Transverse colon (tissue), 4 donors: ENCODE data around the gene PACC1. TPM values are rescaled to one million over a fixed set of nuclear protein-coding genes. Genes with fewer than 3 reads are reported as not detected.
"Not testable (repeated sequence)": the region's sequence is repeated elsewhere in the genome, so short reads cannot be mapped to it uniquely, and the experiment has no call there.

ENCODE experiments used
- DNase-seq: peaks from one replicate; pipeline ENCODE4 v3.0.0-alpha.2; 2019
- H3K27ac ChIP-seq, 4 donors: fragments of 200-600 bp; sonication (generic); 2 replicates each; pipeline ENCODE4 v1.5.1; 2016 to 2018; ENCODE audit warnings: inconsistent platforms in 4 of 4
- H3K27me3 ChIP-seq: fragments of 200-600 bp; sonication (generic); 2 replicates; pipeline ENCODE4 v1.5.1; 2017; ENCODE audit warnings: inconsistent platforms
- H3K36me3 ChIP-seq, 4 donors: fragments of 200-600 bp; sonication (generic); 2 replicates each; pipeline ENCODE4 v1.5.1; 2017 to 2019; ENCODE audit warnings: inconsistent platforms in 4 of 4
- H3K4me1 ChIP-seq, 4 donors: fragments of 200-600 bp; sonication (generic); 2 replicates each; pipeline ENCODE4 v1.5.1; 2017 to 2020; ENCODE audit warnings: inconsistent platforms in 4 of 4
- H3K4me3 ChIP-seq, 4 donors: fragments of 200-600 bp; sonication (generic); 1 replicate in 1 of 4; 2 replicates in 3 of 4; pipeline versions ENCODE4 v1.5.1 to v1.6.1; 2017 to 2019; ENCODE audit warnings: inconsistent platforms in 4 of 4
- H3K9me3 ChIP-seq, 2 donors: fragments of 200-600 bp; sonication (generic); 2 replicates each; pipeline ENCODE4 v1.5.1; 2017 to 2019; ENCODE audit warnings: inconsistent platforms in 2 of 2
- EP300 ChIP-seq: sonication (generic); formaldehyde crosslinking; IDR thresholded peaks from one replicate; pipeline ENCODE4 v1.6.1; 2017; ENCODE audit warnings: antibody characterized with exemption, low read depth
- POLR2A ChIP-seq: fragments of 450-650 bp; IDR thresholded peaks from one replicate; pipeline ENCODE4 v1.6.1; 2016; ENCODE audit warnings: antibody characterized with exemption, mild to moderate bottlenecking, moderate library complexity
- POLR2AphosphoS5 ChIP-seq, 3 donors: sonication (generic); formaldehyde crosslinking; IDR thresholded peaks; one replicate each; pipeline ENCODE4 v1.6.1; 2016; ENCODE audit warnings: antibody characterized with exemption in 3 of 3
- WGBS, 2 donors: methylation state at CpG; one replicate each; pipeline ENCODE4 v1.1.5; 2018; ENCODE audit warnings: low coverage in 1 of 2; 5-methylcytosine and 5-hydroxymethylcytosine counted together
- in situ Hi-C, 4 donors: fragments of 200-750 bp; cut with MboI; loops; one replicate each; pipeline versions ENCODE4 v1.15.0 to v1.15.1; 2017; ENCODE audit warnings: low sequenced_read_pairs in 3 of 4, low pct_ligation_motif_present in 1 of 4, low pct_unique_long_range_greater_than_20kb in 1 of 4
- intact Hi-C: fragments of 100-400 bp; cut with DNase I; formaldehyde crosslinking; loops from one replicate; pipeline ENCODE4 v1.15.1; 2023; ENCODE audit warnings: low total_unique reads
- total RNA-seq, 4 donors: library from RNA; depleted of rRNA; stranded (reverse); fragments of >200 nt; gene quantifications; one replicate each; pipeline ENCODE4 v1.1.0, GENCODE V29; 2016
- TF ChIP-seq, protein P1 (sequence below), 5 experiments: fragments of 200-600 bp in 3 of 5; fragments of 450-650 bp in 2 of 5; sonication (generic) in 3 of 5; IDR thresholded peaks; 1 replicate in 2 of 5; 2 replicates in 3 of 5; pipeline ENCODE4 v1.5.1; 2016 to 2017; ENCODE audit warnings: antibody characterized with exemption in 5 of 5, inconsistent platforms in 3 of 5, mild to moderate bottlenecking in 2 of 5, moderate library complexity in 1 of 5

Gene PACC1
- total RNA-seq, 4 donors from 2014 or later: 2.6 to 4.6 (median 2.7) TPM; not detected in 1

DNA sequence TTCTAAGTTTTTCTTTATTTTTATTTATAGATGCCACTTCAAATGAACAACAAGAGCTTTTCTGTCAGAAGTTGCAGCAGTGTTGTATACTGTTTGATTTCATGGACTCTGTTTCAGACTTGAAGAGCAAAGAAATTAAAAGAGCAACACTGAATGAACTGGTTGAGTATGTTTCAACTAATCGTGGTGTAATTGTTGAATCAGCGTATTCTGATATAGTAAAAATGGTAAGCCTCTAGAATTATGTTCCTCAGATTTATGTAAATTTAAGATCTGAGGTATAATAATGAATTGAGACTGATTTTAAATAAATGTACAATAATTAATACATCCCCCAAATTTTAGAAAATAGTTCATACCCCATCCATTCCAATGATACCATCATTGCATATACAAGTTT is 85.6 kb downstream of the PACC1 start:
- WGBS, 2 donors: 92 to 95% methylated on average over 2 of the region's 2 CpGs
- Histone ChIP-seq H3K4me1 (no peaks in the 10 kb centered on the region), H3K27ac (no peak overlapping the region), H3K4me3 (no peak overlapping the region), H3K9me3 (no peaks in the 10 kb centered on the region), H3K36me3 (peaks cover 0 to 28% (median 2%) of the 10 kb centered on the region in 4 donors), H3K27me3 (no peaks in the 10 kb centered on the region)
- DNase-seq: no peak
- intact Hi-C loops: no loop called here
- TF ChIP-seq EP300: no peak
- TF ChIP-seq POLR2AphosphoS5 (IDR thresholded peaks at IDR 0.05): no peak
- TF ChIP-seq, protein P1, sequence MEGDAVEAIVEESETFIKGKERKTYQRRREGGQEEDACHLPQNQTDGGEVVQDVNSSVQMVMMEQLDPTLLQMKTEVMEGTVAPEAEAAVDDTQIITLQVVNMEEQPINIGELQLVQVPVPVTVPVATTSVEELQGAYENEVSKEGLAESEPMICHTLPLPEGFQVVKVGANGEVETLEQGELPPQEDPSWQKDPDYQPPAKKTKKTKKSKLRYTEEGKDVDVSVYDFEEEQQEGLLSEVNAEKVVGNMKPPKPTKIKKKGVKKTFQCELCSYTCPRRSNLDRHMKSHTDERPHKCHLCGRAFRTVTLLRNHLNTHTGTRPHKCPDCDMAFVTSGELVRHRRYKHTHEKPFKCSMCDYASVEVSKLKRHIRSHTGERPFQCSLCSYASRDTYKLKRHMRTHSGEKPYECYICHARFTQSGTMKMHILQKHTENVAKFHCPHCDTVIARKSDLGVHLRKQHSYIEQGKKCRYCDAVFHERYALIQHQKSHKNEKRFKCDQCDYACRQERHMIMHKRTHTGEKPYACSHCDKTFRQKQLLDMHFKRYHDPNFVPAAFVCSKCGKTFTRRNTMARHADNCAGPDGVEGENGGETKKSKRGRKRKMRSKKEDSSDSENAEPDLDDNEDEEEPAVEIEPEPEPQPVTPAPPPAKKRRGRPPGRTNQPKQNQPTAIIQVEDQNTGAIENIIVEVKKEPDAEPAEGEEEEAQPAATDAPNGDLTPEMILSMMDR (IDR thresholded peaks at IDR 0.05): no peak
- no peak for TF ChIP-seq POLR2A
- in situ Hi-C loops: no loop called here

DNA sequence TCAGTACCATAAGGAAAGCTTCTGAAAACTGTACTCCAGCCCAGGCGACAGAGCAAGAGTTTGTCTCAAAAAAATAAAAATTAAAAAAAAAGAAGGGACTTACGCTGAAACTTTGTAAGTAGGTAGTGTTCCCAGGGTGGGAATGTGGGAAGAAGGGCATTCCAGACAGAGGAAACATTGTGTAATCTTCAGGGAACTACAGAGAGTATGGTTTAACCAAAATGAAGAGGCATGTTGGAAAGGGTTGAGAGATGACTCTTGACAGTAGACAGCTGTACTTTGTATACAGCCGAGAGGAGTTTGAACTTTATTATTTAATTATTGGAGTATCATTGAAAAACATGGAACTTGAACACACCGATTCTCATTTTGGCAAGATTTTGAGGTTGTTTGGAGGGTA is 86.4 kb downstream of the PACC1 start:
- 77 to 81% methylated on average over 4 of the region's 4 CpGs for WGBS, 2 donors
- Histone ChIP-seq H3K27ac (no peak overlapping the region), H3K9me3 (no peaks in the 10 kb centered on the region), H3K36me3 (peaks cover 0 to 20% (median 0%) of the 10 kb centered on the region in 4 donors), H3K4me1 (no peaks in the 10 kb centered on the region), H3K27me3 (no peaks in the 10 kb centered on the region), H3K4me3 (no peak overlapping the region)
- DNase-seq: no peak
- in situ Hi-C loops (no loop called here), intact Hi-C loops (no loop called here)
- TF ChIP-seq, protein P1 (IDR thresholded peaks at IDR 0.05): no peak
- TF ChIP-seq EP300 (no peak), POLR2AphosphoS5 (IDR thresholded peaks at IDR 0.05) (no peak), POLR2A (no peak)

DNA sequence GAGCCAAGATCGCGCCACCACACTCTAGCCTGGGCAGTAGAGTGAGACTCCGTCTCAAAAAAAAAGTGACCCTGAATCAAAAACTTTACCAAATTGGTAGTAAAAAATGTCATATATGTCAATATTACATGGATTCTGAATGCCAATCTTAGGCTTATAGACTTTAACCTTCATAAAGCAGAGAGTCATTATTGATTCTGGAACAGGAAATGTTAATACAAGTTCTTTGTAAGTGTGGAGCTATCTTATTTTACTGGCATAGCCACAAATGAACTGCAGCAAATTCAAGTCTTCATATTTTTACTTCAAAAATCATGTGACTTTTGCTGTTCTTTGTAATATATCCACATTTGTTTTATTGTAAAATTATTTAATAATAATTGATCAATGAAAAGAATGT is 88.1 kb downstream of the PACC1 start:
- TF ChIP-seq, protein P1 (IDR thresholded peaks at IDR 0.05): no peak
- no peak for TF ChIP-seq POLR2A
- no peak for TF ChIP-seq POLR2AphosphoS5 (IDR thresholded peaks at IDR 0.05)
- TF ChIP-seq EP300: no peak
- Histone ChIP-seq H3K27ac (no peak overlapping the region), H3K27me3 (no peaks in the 10 kb centered on the region), H3K36me3 (peaks cover 0 to 8% (median 0%) of the 10 kb centered on the region in 4 donors), H3K4me3 (no peak overlapping the region), H3K9me3 (no peaks in the 10 kb centered on the region), H3K4me1 (no peaks in the 10 kb centered on the region)
- intact Hi-C loops: no loop called here
- WGBS, 2 donors: 98 to 100% methylated on average over 1 to 3 of the region's 3 CpGs
- in situ Hi-C loops: no loop called here
- DNase-seq: no peak

DNA sequence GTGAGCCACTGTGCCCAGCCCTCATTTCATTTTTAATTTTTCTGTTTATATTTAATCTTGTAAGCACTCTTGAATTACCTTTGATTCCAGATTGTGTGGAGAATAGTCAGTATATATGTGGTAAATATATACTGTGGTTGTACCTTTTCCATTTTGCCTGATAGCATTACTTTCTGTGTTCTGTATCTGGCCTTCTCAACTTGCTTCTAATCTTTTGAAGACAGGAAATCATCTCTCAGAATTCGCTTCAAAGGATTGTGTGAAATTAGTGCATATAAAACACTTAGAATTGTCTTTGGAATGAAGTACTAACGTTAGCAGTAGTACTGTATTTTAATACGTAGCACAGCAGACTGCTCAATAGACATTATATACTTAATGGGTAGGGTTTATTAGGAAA is 91.6 kb downstream of the PACC1 start:
- Histone ChIP-seq H3K27me3 (no peaks in the 10 kb centered on the region), H3K9me3 (no peaks in the 10 kb centered on the region), H3K4me3 (no peak overlapping the region), H3K27ac (no peak overlapping the region), H3K4me1 (peaks cover 0 to 4% (median 2%) of the 10 kb centered on the region in 4 donors), H3K36me3 (no peaks in the 10 kb centered on the region)
- in situ Hi-C loops: no loop called here
- no peak for DNase-seq
- 52 to 66% methylated on average over 3 of the region's 3 CpGs for WGBS, 2 donors
- TF ChIP-seq POLR2AphosphoS5 (IDR thresholded peaks at IDR 0.05) (no peak), POLR2A (no peak), EP300 (no peak)
- TF ChIP-seq, protein P1 (IDR thresholded peaks at IDR 0.05): no peak
- intact Hi-C loops: no loop called here

DNA sequence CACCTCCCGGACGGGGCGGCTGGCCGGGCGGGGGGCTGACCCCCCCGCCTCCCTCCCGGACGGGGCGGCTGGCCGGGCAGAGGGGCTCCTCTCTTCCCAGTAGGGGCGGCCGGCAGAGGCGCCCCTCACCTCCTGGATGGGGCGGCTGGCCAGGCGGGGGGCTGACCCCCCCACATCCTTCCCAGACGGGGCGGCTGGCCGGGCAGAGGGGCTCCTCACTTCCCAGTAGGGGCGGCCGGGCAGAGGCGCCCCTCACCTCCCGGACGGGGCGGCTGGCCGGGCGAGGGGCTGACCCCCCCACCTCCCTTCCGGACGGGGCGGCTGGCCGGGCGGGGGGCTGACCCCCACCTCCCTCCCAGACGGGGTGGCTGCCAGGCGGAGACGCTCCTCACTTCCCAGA is 93.7 kb downstream of the PACC1 start:
- H3K4me3 ChIP-seq, H3K27me3 ChIP-seq, intact Hi-C loops, H3K36me3 ChIP-seq, DNase-seq, H3K9me3 ChIP-seq, in situ Hi-C loops, H3K27ac ChIP-seq: not testable (repeated sequence)
- WGBS, 2 donors: no CpG with 5 or more reads among the region's 34 CpGs
- H3K4me1 ChIP-seq: peaks cover 0 to 16% (median 4%) of the 10 kb centered on the region in 4 donors
